ENCODE data around the gene UBN1. TPM values are rescaled to one million over a fixed set of nuclear protein-coding genes. Genes with fewer than 3 reads are reported as not detected.

Gene UBN1
- total RNA-seq: 100 to 1,000 TPM in 1 of 4 donors, 10 to 100 TPM in 3; 56.0 to 119 (median 62.2) TPM

- Histone ChIP-seq H3K27ac (peak within 1 kb of the TSS; percentile 93 to 98 (median 96)), H3K27me3 (no peaks in the 10 kb centered on the region), H3K4me3 (peak within 1 kb of the TSS; percentile 74 to 86 (median 80)), H3K36me3 (peaks cover 0 to 32% (median 0%) of the 10 kb centered on the region in 3 donors), H3K4me1 (peaks cover 0 to 50% (median 15%) of the 10 kb centered on the region in 4 donors), H3K9me3 (no peaks in the 10 kb centered on the region)
- TF ChIP-seq CTCF (IDR thresholded peaks at IDR 0.05) (no peak), POLR2A (IDR thresholded peaks at IDR 0.05) (peak; percentile 70 to 82)
- DNase-seq: peak; percentile 100
Observed at GRCh38 chr16:4846901-4847773, at the start of gene UBN1, which contains the start of gene GLYR1. Gene UBN1 (plus strand): TSS chr16:4847481. CDS start chr16:4852918, 5,437 bp downstream. Gene GLYR1 (minus strand): TSS chr16:4847288. CDS start chr16:4847265, 23 bp downstream.

- Histone ChIP-seq H3K4me3 (no peak overlapping the region), H3K36me3 (peaks cover 0 to 25% (median 0%) of the 10 kb centered on the region in 3 donors), H3K4me1 (peaks cover 6 to 24% (median 8%) of the 10 kb centered on the region in 4 donors), H3K27ac (peak overlapping the region in 2 of 4 donors; percentile 23 to 25), H3K9me3 (no peaks in the 10 kb centered on the region), H3K27me3 (no peaks in the 10 kb centered on the region)
- TF ChIP-seq POLR2A (IDR thresholded peaks at IDR 0.05) (no peak), CTCF (IDR thresholded peaks at IDR 0.05) (no peak)
- DNase-seq: no peak
Observed at GRCh38 chr16:4797805-4798252, 49.5 kb upstream of the UBN1 start.

GRCh38 chr16:4798456-4798855 is 48.8 kb upstream of the UBN1 start:
- Histone ChIP-seq H3K9me3 (no peaks in the 10 kb centered on the region), H3K27me3 (no peaks in the 10 kb centered on the region), H3K4me1 (peaks cover 6 to 25% (median 8%) of the 10 kb centered on the region in 4 donors), H3K4me3 (no peak overlapping the region), H3K27ac (no peak overlapping the region), H3K36me3 (peaks cover 0 to 25% (median 0%) of the 10 kb centered on the region in 3 donors)
- TF ChIP-seq POLR2A (IDR thresholded peaks at IDR 0.05) (no peak), CTCF (IDR thresholded peaks at IDR 0.05) (no peak)
- no peak for DNase-seq

GRCh38 chr16:4799171-4799855 is 48.0 kb upstream of the UBN1 start:
- Histone ChIP-seq H3K36me3 (peaks cover 0 to 26% (median 0%) of the 10 kb centered on the region in 3 donors), H3K9me3 (no peaks in the 10 kb centered on the region), H3K4me3 (no peak overlapping the region), H3K4me1 (peaks cover 6 to 25% (median 8%) of the 10 kb centered on the region in 4 donors), H3K27me3 (no peaks in the 10 kb centered on the region), H3K27ac (peak overlapping the region in 1 of 4 donors; percentile 11)
- TF ChIP-seq CTCF (IDR thresholded peaks at IDR 0.05): no peak
- TF ChIP-seq POLR2A (IDR thresholded peaks at IDR 0.05): no peak
- no peak for DNase-seq

- Histone ChIP-seq H3K27me3 (no peaks in the 10 kb centered on the region), H3K4me3 (peak overlapping the region in 1 of 4 donors; percentile 77), H3K4me1 (peaks cover 6 to 25% (median 8%) of the 10 kb centered on the region in 4 donors), H3K9me3 (no peaks in the 10 kb centered on the region), H3K36me3 (peaks cover 0 to 36% (median 0%) of the 10 kb centered on the region in 3 donors), H3K27ac (peak overlapping the region in 3 of 4 donors; percentile 18 to 99 (median 89))
- TF ChIP-seq POLR2A (IDR thresholded peaks at IDR 0.05) (peak in 1 of 2 donors; percentile 21), CTCF (IDR thresholded peaks at IDR 0.05) (no peak)
- peak; percentile 29 to 84 (median 82) for DNase-seq
Observed at GRCh38 chr16:4800290-4801041, 46.8 kb upstream of the UBN1 start.

Measured in Peyer's patch (tissue), 4 donors.